Adipose tissue (tissue), 3 donors: ENCODE results near the gene CPLANE1. TPM values are rescaled to one million over a fixed set of nuclear protein-coding genes. Genes with fewer than 3 reads are reported as not detected.
"Not testable (repeated sequence)": the region's sequence is repeated elsewhere in the genome, so short reads cannot be mapped to it uniquely, and the experiment has no call there.

Experiments
- H3K27ac ChIP-seq: one replicate; pipeline ENCODE4 v1.5.1; 2013; ENCODE audit warnings: low read depth, low read length
- WGBS, 3 donors: extraction: QIAGEN DNeasy Blood & Tissue Kit; methylation state at CpG; one replicate each; pipeline ENCODE4 v1.1.7; 2013; 5-methylcytosine and 5-hydroxymethylcytosine counted together
- polyA plus RNA-seq, 3 donors: library from polyadenylated mRNA; stranded (reverse); fragments of 200-250 nt; gene quantifications; one replicate each; pipeline ENCODE4 v1.2.3, GENCODE V29; 2013
- donor health status: healthy with polysubstance abuse.
- donor health status: Bipolar disorder and iron deficiency.
- donor health status: healthy.

CPLANE1 gene
- polyA plus RNA-seq, 3 donors = 1.8 to 4.4 (median 2.8) TPM

DNA sequence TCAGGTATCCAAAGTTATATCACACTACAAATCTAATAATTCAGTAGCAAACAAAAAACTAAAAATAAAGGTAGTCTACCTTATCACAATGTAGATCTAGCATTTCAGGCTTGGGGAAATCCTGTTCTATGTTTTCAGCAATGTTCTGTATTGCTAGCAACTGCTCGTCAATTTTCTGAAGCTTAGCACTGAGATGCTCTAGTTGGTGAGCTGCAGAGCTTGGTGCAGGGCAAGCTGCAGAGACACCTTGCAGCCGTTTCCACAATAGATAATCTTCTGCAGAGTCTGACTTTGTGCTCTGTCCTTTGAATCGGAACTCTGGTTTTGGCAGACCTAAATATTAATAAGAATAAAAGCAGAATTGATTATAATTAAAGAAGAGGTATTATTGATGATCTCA is 95.5 kb downstream of the CPLANE1 start:
- 93 to 97% (median 95%) methylated on average over 3 of the region's 3 CpGs for WGBS, 3 donors

DNA sequence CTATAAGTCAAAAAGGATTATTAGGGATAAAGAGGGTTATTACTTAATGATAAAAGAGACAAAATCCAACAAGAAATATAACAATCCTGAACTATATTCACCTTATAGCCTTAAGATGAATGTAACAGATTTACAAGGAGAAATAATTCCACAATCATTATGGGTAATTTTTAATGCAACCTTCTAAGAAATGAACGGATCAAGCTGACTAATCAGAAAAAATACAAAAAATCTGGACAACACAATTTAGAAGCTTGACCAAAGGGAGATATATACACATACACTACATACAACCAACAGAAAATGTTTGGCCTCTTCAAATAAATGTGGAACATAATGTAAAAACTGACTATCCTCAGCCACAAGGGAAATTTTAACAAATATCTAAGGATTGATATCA is 102.3 kb downstream of the CPLANE1 start:
- 92 to 97% (median 94%) methylated on average over 1 of the region's 1 CpG for WGBS, 3 donors
- H3K27ac ChIP-seq = no peak overlapping the region

More for the DNA sequence above, 95.5 kb downstream of the CPLANE1 start:
- H3K27ac ChIP-seq = no peak overlapping the region

GRCh38 chr5:37136694-37137093 is 112.5 kb downstream of the CPLANE1 start:
- 93 to 94% (median 93%) methylated on average over 2 of the region's 2 CpGs for WGBS, 3 donors

DNA sequence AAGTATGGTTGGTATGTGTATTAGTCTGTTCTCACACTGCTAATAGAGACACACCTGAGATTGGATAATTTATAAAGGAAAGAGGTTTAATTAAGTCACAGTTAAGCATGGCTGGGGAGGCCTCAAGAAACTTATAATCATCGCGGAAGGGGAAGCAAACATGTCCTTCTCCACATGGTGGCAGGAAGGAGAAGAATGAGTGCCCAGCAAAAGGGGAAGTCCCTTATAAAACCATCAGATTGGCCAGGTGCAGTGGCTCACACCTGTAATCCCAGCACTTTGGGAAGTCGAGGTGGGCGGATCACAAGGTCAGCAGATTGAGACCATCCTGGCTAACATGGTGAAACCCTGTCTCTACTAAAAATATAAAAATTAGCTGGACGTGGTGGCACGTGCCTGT is 113.9 kb downstream of the CPLANE1 start:
- H3K27ac ChIP-seq = not testable (repeated sequence)
- 95 to 98% (median 97%) methylated on average over 6 of the region's 6 CpGs for WGBS, 3 donors

More at GRCh38 chr5:37136694-37137093, 112.5 kb downstream of the CPLANE1 start:
- H3K27ac ChIP-seq = no peak overlapping the region

DNA sequence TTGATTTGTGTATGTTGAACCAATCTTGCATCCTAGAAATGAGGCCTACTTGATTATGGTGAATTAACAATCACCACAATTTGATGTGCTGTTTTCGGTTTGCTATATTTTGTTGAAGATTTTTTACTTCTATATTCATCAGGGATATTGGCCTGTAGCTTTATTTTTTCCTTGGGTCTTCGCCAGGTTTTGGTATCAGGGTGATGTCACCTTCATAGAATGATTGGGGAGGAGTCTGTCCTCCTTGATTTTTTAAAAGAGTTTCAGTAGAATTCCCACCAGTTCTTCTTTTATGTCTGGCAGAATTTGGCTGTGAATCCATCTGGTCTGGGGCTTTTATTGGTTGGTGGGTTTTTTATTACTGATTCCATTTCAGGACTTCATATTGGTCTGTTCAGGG is 115.2 kb downstream of the CPLANE1 start:
- WGBS, 3 donors = 94 to 98% (median 98%) methylated on average over 2 of the region's 2 CpGs
- no peak overlapping the region for H3K27ac ChIP-seq

DNA sequence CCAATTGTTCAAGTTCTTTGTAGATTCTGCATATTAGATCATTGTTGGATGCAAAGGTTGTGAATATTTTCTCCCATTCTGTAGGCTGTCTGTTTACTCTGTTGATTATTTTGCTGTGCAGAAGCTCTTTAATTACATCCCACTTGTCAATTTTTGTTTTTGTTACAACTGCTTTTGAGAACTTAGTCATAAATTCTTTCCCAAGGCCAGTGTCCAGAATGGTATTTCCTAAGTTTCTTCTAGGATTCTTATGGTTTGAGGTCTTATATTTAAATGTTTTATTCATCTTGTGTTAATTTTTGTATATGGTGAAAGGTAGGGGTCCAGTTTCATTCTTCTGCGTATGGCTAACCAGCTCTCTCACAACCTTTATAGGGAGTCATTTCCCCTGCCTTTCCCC is 116.5 kb downstream of the CPLANE1 start:
- no peak overlapping the region for H3K27ac ChIP-seq
- WGBS, 3 donors = 100% methylated on average over 1 of the region's 1 CpG

- WGBS, 3 donors = 58 to 74% (median 73%) methylated on average over 6 of the region's 6 CpGs
- no peak overlapping the region for H3K27ac ChIP-seq
Observed at GRCh38 chr5:37121465-37121864, 127.7 kb downstream of the CPLANE1 start.

- no peak overlapping the region for H3K27ac ChIP-seq
- WGBS, 3 donors = 52 to 93% (median 76%) methylated on average over 1 of the region's 1 CpG
Observed at GRCh38 chr5:37121027-37121426, 128.1 kb downstream of the CPLANE1 start.

- no peak overlapping the region for H3K27ac ChIP-seq
Observed at GRCh38 chr5:37120270-37120669, 128.9 kb downstream of the CPLANE1 start.

DNA sequence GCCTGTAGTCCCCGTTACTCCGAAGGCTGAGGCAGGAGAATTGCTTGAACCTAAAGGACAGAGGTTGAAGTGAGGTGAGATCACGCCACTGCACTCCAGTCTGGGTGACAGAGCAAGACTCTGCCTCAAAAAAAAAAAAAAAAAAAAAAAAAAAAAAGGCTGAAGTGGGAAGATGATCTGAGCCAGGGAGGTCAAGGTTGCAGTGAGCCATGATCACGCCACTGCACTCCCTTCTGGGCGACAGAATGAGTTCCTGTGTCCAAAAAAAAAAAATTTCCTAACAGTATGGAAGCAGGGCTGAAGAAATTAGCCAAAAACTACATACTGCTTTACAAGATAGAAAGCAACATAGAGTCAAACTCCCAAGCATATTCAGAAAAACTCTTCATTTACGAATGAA is 132.8 kb downstream of the CPLANE1 start:
- WGBS, 3 donors = 85 to 91% (median 89%) methylated on average over 6 of the region's 6 CpGs
- no peak overlapping the region for H3K27ac ChIP-seq

More at GRCh38 chr5:37120270-37120669, 128.9 kb downstream of the CPLANE1 start:
- 91 to 95% (median 94%) methylated on average over 5 of the region's 5 CpGs for WGBS, 3 donors

DNA sequence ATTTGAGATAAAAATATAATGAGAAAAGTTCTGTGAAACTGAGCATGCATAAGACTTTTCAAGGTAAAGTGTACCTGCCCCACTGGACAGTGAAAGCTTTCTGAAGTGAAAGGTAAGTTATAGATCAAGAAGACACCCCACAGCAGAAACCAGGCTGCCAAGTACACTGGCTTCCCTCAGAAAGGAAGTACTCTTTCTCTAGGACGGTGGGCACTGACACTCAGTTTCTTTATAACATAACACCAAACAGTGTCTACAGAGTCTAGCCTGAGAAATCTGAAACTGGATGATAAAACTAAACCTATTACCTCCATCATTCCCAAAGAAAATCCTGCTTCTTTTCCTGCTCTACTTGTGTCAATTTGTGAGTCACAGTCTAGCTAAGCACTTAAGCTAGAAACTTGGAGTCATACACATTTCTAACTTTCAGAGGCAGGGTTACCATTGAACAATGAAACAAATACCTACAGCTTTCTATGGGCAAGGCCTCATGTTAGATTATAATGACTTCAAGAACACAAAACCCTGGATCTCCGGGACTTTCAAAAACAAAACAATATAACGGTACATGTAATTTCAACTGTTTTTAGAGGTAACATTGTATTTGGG is 136.7 kb downstream of the CPLANE1 start:
- H3K27ac ChIP-seq = no peak overlapping the region
- 76 to 97% (median 79%) methylated on average over 3 of the region's 3 CpGs for WGBS, 3 donors

- WGBS, 3 donors = 58 to 87% (median 72%) methylated on average over 4 of the region's 4 CpGs
Observed at GRCh38 chr5:37111426-37112382, 137.5 kb downstream of the CPLANE1 start.

GRCh38 chr5:37110135-37110534 is 139.0 kb downstream of the CPLANE1 start:
- WGBS, 3 donors = 79 to 98% (median 91%) methylated on average over 1 of the region's 1 CpG
- H3K27ac ChIP-seq = no peak overlapping the region

More at GRCh38 chr5:37111426-37112382, 137.5 kb downstream of the CPLANE1 start:
- no peak overlapping the region for H3K27ac ChIP-seq

DNA sequence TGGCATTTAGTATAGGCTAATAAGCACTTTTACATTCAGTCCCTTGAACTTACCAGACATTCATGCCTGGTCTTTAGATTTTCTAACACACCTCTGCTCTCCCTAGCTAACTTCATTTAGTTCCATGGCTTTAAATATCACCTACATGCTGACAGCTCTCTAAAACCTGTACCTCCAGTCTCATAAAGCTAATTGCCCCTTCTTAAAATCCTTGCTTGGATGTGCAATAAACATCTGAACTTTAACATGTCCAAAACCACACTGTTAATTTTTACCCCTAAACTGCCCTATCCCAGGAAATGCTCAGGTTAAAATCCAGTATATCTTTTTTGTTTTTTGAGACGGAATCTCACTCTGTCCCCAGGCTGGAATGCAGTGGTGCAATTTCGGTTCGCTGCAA is 139.8 kb downstream of the CPLANE1 start:
- WGBS, 3 donors = 96 to 99% (median 98%) methylated on average over 3 of the region's 3 CpGs
- H3K27ac ChIP-seq = no peak overlapping the region

DNA sequence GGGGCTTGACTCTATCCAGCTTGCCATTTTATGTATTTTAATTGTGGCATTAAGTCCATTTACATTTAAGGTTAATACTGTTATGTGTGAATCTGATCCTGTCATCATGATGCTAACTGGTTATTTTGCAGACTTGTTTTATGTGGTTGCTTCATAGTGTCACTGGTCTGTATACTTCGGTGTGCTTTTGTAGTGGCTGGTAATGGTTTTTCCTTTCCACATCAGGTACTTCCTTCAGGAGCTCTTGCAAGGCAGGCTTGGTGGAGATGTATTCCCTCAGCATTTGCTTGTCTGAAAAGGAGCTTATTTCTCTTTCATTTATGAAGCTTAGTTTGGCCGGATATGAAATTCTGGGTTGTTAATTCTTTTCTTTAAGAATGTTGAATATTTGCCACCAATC is 145.9 kb downstream of the CPLANE1 start:
- no peak overlapping the region for H3K27ac ChIP-seq
- 83 to 98% (median 86%) methylated on average over 2 of the region's 2 CpGs for WGBS, 3 donors

- WGBS, 3 donors = 95 to 98% (median 97%) methylated on average over 5 of the region's 5 CpGs
- H3K27ac ChIP-seq = not testable (repeated sequence)
Observed at GRCh38 chr5:37099267-37099666, 149.9 kb downstream of the CPLANE1 start.

DNA sequence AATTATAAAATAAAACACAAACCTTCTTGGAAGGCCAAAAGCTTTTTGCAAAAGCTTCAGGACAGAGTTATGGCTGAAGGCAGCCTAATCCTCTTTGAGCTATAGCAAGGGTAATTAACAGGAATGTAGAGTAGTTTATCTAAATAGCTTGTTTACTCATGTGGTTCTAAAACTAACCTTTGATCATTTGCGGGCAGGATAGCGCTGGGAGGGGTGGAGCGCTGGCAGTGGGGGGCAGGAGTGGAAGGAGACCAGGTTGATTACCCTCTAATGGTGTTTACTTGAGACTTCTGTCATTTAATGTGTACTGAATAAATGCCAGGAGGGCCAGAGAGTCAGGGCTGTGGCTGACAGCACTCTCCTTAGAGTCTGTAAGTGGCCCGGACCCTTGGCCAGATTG is 155.4 kb downstream of the CPLANE1 start:
- H3K27ac ChIP-seq = not testable (repeated sequence)
- WGBS, 3 donors = 53 to 83% (median 66%) methylated on average over 3 to 4 of the region's 4 CpGs

DNA sequence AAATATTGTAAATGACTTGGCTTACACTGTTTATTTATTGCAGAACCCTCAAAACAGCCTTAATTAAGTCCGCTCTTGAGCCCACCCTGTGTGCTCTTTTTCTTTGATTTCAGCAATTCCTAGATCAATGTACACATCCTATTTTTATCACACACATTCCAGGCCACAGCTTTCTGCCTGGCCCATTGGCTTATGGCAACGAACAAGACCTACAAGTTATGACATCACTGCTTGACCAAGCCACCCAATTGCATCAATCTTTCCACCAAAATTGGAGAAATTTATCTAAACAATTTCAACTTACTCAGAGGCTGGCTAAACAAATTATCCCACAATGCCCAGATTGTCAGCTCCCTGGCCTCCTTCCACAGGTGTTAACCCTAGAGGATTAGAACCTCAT is 158.4 kb downstream of the CPLANE1 start:
- WGBS, 3 donors = 78 to 94% (median 81%) methylated on average over 2 of the region's 2 CpGs
- no peak overlapping the region for H3K27ac ChIP-seq

- 52 to 68% (median 67%) methylated on average over 7 of the region's 7 CpGs for WGBS, 3 donors
- no peak overlapping the region for H3K27ac ChIP-seq
Observed at GRCh38 chr5:37090123-37090726, 159.0 kb downstream of the CPLANE1 start.
